ENCODE results near the gene ITPR2.
"Not testable (repeated sequence)": the region's sequence is repeated elsewhere in the genome, so short reads cannot be mapped to it uniquely, and the experiment has no call there.

ITPR2 gene

GRCh38 chr12:26832822-26833742, at the start of gene ITPR2:
TSS of gene ITPR2 (minus strand) at chr12:26833194. CDS start at chr12:26832781, 413 bp downstream.
- peak; percentile 88 to 89 for DNase-seq

GRCh38 chr12:26880625-26881024, 47.6 kb upstream of the ITPR2 start:
- no peak for DNase-seq

DNA sequence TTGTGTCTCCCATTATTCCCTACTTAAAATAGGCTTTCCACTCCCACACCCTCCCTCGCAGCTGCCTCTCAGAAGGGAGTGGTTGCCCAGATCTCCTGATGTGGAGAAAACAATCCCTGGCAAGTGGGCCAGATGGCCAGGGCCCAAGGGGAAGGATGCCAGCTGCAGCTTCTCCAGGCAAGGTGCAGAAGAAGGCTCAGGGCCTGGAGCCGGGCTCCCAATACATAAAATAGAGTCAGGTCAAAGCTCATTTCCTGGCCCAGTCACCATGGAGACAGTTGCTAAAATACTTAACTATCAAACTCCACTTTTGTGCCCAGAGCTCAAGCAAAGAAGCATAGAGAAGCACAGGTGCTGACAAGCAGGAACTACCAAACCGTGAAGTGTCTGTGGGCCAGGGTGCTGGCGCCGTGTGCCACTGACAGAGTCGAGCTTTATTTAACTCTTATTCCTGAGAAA, 45.7 kb upstream of the ITPR2 start:
- DNase-seq, result no peak

DNA sequence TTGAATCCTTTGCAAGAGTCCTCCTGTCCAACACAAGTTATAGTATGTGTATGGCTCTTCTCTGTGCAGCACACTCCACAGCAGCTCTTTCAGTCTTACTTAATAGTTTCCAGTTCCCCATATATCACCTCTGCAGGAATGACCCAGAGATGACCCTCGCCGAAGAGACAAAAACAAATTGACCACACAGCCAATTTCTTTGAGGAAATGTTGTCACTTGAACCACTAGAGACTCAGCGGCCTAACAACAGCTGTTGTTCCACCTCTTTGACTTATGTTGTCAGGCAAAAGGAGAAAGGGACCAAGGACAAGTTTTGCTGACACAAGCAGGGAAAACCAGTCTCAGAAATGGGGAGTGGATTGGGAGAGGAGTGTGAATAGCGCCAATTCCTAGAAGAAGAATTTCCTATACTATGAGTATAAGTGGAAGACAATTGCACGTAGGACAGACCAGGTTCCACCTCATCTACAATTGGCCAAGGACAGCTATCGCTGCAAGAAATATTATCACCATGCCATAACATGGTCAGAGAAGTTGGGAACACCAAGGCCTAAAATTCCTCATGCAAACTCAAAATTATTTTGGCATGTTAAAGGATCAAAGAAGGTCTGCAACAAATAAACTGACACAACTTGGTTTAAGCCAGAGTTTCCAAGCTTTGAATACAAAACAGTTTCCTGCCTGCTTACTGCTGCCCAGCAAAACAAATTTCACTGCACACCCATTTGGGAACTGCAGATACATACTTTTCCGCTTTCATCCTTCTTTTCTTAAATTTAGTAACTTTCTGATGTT, 41.7 kb upstream of the ITPR2 start:
- DNase-seq, result no peak

GRCh38 chr12:26872625-26873024, 39.6 kb upstream of the ITPR2 start:
- DNase-seq, result no peak

- no peak for DNase-seq
Observed at GRCh38 chr12:26871985-26872384, 39.0 kb upstream of the ITPR2 start.

DNA sequence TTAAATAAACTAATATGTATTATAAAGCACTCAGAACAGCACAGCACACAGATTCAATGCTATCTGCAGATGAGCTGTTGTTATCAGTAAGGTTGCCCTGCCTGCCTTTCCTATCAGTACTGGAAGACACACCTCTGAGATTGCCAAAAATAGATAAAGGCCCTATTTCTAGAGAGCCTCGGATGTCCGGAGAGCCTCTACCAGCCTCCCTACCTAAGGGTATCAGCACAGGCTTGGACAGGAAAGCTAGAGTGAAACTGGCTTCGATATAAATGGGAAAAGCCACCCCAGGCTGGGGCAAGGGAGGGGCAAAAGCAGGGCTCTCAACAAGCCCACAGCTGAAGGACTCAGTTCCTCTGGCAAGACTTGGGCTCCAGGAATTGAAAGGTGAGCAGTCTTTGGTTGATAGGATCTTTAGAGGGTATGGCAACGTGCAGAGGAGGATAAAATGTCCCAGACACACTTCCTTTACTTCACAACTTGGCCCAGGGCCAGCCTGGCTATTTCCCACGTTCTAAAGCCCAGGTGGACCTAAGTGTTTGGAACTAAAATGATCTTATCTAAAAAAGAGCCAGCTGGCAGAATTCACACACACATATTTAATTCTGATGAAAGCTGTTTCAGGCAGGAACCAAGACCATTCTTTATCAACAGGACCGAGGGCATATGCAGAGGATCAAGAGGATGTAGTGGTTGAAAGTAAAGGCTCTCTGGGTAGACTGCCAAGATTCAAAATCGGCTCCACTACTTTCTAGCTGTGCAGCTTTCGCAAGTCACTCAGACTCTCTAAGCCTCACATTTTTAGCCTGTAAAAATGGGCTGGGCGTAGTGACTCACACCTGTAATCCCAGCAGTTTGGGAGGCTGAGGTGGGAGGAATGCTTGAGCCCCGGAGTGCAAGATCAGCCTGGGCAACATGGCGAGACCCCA, 37.8 kb upstream of the ITPR2 start:
- DNase-seq, result no peak

DNA sequence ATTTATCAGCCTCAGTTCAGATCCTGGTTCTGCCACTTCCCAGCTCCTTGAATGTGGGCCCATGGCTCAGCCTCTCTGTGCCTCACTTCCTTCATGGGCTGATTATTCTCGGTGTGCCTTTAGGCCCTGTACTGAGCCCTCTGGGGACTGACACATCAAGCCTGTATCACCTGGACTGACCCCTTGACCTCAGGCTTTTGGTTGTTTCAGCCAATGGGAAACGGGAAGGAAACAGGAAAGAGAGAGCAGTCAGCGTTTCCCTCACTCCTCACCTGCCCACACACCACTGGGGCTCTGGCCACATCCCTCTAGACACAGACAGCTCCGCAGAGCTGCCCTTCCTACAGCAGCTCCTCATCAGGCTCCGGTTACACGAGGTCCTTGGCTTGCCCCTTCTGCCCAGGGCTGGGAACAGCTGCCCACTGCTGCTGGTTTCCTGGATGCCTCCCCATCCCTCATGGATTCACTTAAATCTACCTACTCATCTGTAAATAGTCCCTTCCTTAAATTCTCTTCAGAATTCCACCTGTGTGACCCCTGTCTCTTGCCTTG, 37.0 kb upstream of the ITPR2 start:
- no peak for DNase-seq

GRCh38 chr12:26869104-26869494, 36.1 kb upstream of the ITPR2 start:
- no peak for DNase-seq

GRCh38 chr12:26868447-26869103, 35.6 kb upstream of the ITPR2 start:
- DNase-seq, result no peak

DNA sequence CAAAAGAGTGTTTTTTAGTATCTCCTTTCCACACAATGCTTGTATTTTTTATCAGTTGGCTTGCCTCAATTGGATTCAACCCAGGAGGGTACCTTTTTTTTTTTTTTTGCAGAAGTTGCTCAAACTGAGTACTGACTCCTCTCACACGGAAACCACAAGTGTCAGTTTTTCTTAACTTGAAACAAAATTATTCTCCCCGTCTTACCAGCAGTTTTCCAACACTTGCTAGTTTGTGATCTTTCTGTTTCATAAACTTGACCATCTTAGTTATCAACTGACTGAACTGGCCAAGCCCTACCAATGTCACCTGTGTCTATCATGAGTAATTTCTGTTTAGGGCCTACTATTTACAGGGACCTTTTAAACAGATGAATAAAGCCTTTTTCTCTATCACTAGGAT, 34.1 kb upstream of the ITPR2 start:
- no peak for DNase-seq

DNA sequence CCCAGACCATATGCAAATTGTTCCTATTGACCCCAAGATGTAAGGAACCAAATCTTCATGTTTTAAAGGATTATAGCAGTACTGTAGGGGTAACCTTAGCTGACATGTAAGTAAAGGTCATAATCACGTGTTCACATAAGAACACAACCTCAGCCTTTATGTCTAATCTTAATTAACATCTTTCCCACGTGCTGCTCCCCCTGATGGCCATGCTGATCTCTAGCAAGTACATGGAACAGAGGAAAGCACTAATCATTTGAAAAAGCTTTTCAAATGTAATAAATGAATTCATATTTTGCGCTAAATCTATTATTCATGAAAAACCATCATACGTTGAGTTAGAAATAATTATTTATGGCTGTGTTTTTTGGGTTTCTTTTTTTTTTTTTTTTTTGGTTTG, 30.5 kb upstream of the ITPR2 start:
- DNase-seq, result no peak

DNA sequence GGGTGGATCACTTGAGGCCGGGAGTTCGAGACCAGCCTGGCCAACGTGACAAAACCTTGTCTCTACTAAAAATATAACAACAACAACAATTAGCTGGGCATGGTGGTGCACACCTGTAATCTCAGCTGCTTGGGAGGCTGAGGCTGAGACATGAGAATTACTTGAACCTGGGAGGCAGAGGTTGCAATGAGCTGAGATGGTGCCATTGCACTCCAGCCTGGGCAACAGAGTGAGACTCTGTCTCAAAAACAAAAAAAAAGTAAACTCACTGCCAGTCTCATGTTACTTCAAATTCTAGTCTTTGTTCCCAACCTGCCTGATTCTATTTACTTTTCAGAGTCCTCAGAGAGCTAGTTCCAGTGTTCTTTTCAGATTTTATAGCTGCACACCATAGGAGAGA, 29.8 kb upstream of the ITPR2 start:
- DNase-seq, result not testable (repeated sequence)

- no peak for DNase-seq
Observed at GRCh38 chr12:26861690-26862089, 28.7 kb upstream of the ITPR2 start.

GRCh38 chr12:26857465-26858176, 24.6 kb upstream of the ITPR2 start:
- no peak for DNase-seq

- no peak for DNase-seq
Observed at GRCh38 chr12:26855337-26855736, 22.3 kb upstream of the ITPR2 start.

DNA sequence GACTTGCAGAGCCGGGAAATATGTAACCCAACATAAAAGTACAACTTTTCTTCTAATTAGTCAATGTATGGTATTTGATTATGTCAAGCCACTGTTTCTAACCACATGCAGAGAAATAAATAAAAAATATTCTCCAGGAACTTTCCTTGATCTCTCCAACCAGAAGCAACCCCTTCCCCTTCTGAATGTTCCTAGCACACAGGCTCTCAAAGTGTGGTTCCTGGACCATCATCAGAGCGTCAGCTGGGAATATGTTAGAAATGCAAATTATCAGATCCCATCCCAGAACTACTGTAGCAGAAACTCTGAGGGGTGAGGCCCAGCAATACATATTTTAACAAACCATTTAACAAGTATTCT, 21.0 kb upstream of the ITPR2 start:
- no peak for DNase-seq

DNA sequence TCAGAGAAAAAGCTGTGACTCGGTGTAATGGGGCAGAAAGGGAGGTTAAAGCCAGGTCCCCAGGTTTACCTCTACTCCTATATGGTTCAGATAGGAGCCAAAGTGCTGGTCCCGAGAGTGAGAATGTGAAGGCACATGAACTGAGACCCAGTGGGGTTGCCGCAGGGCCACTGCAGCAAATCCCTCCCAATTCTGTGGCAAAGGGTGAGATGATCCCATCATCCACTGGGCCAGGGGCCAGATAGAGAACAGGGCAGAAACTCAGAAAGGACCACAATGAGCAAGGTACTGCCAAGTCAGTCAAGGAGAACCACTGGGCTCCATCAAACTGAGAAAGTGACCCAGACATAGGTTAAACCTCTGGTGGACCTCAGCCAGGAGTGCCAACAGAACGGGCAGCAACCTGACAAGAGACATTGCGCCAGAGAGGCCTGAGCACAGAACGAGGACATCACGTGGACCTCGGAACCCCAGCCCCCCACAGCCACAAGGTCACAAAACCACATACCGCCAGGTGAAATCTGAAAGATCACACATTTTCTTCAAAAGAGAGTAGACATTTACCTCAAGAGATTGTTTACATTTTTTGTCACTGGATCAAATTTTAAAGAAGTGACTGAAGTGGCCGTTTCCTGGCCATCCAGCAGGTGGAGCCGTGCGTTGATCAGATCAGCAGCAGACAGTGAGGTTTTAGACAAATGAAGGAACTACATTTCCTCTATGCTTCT, 20.5 kb upstream of the ITPR2 start:
- peak; percentile 65 to 68 for DNase-seq

- no peak for DNase-seq
Observed at GRCh38 chr12:26851031-26851809, 18.2 kb upstream of the ITPR2 start.
